ENCODE measurements around the gene HIPK3. TPM values are rescaled to one million over a fixed set of nuclear protein-coding genes. Genes with fewer than 3 reads are reported as not detected.
"Not testable (repeated sequence)": the region's sequence is repeated elsewhere in the genome, so short reads cannot be mapped to it uniquely, and the experiment has no call there.

The HIPK3 gene
- total RNA-seq, 1 experiment from 2014 or later = 30.5 TPM

DNA sequence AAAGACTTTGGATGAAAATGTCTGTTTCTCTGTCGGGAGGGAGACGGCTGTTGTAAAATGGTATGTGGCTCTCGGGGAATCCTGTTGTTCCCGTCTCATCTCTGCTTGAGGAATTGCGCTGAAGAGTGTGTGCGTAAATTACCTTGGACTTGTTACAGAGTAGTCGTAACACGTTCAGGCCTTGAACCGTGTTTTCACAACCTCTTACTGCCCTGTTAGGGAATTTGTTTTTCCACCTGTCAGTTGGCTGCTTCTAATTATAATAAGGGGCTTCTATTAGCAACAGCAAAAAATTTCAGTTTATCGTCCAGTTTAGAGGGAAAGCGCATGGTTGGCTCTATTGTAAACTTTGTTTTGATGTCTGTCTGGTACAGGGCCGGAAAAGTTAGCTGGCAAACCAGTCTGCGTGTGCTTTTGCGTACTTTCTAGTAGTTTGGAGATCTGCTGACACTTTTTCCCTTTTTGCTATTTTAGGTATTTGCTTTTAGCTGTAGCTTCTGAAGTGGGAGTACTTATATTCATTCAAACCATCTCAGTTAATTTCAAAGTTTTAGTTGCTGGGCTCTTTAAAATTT lies 1.5 kb downstream of the HIPK3 start:
- no peak for DNase-seq (ENCODE audit: low read depth)

DNA sequence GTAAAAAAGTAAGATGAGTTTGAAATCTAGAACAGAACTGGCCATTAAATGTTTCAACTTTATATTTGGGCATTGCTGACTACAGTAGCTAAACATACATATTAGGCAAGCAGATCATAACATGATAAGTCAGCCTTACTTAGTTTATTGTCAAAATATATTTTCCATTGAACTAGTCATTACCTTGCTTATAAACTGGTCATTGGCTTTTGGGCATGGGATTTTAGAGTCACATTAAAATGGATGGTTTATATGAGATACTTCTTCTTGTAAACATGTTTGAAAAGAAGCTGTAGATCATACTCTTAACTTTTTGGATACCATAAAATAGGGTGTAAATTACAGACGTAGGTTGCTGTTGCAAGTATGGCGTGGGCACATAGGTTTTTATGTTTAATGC lies 2.7 kb downstream of the HIPK3 start:
- DNase-seq (ENCODE audit: low read depth) = no peak

DNA sequence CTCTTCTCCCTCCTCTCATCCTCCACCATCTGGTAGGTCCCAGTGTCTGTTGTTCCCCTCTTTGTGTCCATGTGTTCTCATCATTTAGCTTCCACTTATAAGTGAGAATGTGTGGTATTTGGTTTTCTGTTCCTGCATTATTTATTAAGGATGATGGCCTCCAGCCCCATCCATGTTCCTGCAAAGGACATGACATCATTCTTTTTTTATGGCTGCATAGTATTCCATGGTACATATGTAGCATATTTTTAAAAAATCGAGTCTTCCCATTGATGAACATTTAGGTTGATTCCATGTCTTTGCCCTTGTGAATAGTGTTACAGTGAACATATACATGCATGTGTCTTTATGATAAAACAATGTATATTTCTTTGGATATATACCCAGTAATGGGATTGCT lies 4.2 kb downstream of the HIPK3 start:
- DNase-seq (ENCODE audit: low read depth) = not testable (repeated sequence)

DNA sequence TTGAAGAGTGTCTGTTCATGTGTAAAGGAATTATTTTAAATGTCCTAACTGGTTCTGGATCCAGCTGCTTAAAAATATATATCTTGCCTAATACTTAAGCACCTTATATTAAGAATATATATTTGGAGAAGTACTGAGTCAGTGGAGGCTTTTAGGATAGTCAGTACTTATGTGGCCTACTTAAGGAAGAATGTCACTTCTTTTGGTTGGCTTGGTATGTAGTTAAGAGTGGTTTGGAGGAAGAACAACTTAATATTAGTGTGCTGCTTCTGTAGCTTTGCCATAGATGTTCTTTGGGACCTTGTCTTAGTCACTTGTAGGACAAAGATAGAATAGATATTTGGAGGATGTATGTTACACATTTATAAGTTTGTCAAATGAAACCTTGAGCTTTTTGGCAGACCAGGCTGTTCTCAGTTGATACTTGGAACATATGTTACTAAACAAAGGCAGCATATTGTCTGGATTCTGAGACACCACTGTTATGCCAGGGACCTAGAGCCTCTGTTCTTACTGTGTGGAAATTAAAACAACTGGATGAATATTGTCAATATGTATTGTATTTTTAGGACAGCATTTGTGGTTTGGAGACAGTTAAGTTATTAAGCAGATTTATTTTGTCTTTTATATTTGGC lies 4.9 kb downstream of the HIPK3 start:
- DNase-seq (ENCODE audit: low read depth) = peak; percentile 3

DNA sequence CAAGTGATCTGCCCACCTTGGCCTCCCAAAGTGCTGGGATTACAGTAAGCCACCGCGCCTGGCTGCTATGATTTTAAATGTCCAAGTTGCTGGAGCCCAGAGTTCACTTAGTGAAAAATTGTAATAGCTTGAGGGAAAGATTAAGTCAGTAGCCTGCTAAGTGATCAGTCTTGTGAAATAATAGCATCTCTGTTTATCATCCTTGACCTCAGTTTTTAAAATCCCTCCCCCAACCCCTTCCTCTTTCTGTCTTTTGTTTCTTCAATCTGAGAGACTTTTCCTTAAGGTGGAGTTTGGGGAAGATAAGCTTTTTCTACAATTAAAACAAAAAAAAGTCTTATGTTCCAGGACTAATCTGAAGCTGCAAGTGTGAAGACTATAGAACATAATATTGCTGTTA lies 6.4 kb downstream of the HIPK3 start:
- DNase-seq (ENCODE audit: low read depth) = no peak

DNA sequence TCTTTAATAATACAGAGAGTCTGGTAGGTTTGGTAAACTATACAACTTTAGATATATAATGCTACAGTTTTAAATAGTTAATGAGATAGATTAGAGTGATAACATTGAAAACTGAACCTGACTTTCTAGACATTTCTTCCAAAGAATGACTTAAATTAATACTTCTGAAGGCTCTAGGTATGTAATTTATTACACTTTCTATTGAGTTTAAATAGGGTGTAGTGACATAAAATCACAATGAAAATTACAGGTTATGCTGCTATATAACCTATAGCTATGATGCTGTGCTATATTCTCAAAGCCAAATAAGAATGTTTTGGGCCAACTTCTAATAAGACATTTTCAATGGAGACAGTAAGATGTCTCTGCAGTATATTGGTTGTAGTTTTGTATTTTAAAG lies 7.7 kb downstream of the HIPK3 start:
- no peak for DNase-seq (ENCODE audit: low read depth)

DNA sequence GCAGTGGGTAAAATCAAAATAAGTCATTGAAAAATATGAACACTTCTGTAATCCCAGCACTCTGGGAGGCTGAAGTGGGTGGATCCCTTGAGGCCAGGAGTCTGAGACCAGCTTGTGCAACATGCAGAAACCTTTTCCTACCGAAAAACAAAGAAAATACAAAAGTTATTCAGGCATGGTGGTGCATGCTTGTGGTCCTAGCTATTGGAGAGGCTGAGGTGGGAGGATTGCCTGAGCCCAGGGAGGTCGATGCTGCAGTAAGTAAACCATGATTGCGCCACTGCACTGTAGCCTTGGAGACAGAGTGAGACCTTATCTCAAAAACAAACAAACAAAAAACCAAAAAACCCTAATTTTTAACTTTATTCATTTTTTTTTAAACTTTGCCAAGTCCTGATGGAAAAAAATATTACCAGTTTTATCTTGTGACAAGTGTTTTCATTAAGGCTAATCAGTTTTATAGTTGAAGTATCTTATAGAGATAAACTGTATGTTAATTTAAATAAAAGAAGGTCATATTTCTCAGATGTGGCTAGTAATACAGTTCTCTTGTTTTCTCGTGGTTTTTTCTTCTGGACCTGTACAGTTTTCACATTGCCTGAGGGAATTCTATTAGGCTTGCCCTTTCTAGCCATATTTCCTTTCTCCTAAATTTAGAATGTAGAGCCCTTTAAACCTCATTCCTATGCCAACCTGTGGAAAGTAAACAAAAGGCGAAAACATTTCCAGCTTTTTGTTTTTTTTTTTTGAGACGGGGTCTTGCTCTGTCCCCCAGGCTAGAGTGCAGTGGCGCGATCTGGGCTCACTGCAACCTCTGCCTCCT lies 9.4 kb downstream of the HIPK3 start:
- peak; percentile 48 for DNase-seq (ENCODE audit: low read depth)

DNA sequence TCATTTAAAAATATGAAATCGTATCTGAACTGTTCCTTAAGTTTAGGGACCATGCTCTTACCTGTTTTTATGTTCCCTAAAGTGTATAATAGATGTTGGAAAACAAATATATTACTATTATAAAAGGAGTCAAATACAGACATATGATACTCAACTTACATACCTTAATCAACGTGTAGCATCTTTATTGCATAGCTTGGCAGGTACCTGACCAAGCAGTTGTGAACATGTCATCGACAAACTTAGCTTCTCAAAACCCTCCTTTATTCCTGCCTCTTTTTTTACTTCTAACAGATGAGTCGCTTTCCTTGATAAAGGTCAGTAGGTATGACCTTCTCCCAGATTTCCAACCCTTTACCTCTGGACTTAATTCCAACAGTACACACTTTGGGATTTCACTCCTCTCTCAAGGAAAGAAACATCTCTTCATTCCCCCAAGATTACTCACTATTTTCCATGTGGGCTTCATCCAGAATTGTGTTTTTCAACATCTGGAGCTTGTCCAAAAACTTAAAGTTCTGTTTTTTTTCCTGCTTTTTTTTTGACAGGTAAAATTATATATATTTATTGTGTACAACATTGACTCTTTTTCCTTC lies 11.9 kb downstream of the HIPK3 start:
- peak; percentile 11 for DNase-seq (ENCODE audit: low read depth)

DNA sequence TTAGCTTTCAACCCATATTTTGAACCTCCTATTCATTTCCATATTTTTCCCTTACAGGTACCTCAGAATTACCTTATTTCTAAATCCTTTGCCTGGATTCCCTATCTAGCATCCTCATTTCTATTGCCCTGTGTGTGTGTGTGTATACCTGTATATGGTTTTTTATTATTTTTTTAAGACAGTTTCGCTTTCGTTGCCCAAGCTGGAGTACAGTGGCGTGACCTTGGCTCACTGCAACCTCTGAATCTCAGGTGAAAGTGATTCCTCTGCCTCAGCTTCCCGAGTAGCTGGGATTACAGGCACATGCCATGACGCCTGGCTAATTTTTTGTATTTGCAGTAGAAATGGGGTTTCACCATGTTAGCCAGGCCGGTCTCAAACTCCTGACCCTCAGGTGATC lies 12.6 kb downstream of the HIPK3 start:
- no peak for DNase-seq (ENCODE audit: low read depth)

DNA sequence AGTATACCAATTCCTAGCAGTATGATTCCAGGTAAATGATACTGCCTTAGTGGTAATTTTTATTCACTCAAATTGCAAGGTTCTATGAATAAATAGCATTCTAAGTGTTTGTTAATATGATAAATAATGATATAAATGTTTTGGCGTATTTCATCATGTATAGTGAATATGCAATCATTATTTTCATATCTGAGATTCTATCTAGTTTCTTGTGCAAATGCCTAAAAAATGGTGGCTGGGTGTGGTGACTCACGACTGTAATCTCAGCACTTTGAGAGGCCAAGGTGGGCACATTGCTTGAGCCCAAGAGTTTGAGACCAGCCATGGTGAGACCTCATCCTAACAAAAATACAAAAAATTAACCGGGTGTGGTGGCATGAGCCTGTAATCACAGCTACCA lies 13.9 kb downstream of the HIPK3 start:
- DNase-seq (ENCODE audit: low read depth) = no peak

DNA sequence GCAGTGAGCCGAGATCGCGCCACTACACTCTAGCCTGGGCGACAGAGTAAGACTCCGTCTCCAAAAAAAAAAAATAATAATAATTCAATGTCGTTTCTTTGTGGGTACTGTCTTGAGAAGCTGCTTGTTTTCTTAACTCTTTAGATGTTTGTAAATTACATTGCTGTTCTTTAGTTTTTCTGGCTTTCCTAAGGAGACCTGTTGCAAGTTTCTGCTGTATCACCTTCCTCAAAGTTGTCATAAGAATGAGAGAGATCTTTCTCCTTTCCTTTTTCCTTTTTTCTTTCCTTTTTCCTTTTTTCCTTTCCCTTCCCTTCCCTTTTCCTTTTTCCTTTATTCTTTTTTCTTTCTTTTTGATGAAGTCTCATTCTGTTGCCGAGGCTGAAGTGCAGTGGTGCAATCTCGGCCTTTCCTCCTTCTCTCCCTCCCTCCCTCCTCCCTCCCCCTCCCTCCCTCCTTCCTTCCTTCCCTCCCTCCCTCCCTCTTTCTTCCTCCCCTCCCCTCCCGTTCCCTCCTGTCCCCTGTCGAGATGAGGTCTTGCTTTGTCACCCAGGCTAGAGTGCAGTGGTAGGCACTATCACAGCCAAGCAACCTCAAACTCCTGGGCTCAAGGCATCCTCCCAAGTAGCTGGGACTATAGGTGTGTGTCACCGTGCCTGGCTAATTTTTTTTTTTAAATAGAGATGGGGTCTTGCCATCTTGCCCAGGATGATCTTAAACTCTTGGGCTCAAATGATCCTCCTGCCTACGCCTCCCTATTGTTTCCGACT lies 15.3 kb downstream of the HIPK3 start:
- DNase-seq (ENCODE audit: low read depth) = no peak

DNA sequence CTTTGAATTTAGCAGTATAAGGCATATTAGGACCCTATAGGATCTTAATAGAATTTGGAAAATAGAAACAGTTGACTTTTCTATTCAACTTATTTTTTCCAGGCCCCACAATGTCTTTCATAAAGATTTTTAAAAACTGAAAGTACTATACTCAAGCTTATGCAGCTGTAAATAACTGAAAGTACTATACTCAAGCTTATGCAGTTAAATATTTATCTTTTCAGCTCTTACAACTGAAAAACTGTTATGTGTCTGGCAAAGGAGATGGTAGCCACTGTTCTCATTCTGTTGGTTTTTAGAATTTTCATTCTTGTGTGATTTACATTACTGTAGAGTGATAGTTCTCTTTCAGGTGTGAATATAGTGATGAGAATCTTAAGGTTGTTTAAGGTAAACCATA lies 16.5 kb downstream of the HIPK3 start:
- no peak for DNase-seq (ENCODE audit: low read depth)

DNA sequence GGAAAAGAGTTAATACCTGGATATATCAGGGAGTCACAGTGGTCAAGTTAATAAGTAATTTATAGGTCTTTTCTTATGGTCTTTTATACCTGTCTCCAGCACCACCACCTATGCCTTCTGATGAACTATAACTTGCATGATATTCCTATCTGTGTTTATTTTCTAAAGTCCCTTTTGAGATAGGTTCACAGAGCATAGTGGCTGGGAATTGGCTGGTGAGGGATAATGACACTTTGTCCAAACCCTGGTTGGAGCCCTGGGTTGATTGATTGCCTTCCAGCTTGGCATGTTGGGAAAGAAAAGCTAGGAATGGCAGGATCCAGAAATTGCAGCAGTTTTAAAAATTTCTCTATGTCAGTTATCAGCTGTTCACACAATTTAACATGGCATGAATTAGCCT lies 23.2 kb downstream of the HIPK3 start:
- DNase-seq (ENCODE audit: low read depth) = no peak

DNA sequence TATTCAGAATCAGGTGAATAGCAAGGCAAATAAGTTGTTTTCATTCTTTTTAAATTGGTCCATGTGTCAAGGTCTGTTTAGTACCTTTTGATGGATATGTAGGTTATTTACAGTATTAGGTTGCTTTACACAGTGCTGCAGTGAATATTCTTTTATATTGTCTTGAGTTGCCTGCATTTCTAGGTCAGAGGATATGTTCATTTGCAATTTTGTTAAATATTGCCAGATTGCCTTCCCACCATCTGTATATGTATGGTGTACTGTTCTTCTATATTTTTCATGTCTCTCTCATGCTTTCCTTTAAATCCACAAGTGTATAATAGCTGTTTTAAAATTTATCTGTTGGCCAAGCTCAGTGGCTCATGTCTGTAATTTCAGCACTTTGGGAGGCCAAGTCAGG lies 24.6 kb downstream of the HIPK3 start:
- DNase-seq (ENCODE audit: low read depth) = no peak

DNA sequence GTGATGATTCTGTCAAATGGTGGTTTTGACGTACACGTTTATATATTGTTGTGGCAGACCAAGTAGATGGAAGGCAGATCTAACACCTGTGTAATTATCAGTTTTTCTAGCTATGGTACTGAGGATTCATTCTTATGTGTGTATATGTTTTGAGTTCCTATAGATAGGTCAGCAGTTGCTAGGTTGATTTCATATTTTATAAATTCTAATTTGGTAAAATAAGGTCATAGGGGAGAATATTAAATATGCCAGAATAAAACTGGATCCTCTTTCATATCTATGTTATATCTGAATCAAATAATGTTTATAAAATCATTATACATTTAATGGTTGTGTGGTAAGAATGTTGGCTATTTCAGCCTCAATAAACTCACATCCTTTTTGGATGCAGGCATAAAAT lies 27.6 kb downstream of the HIPK3 start:
- no peak for DNase-seq (ENCODE audit: low read depth)

DNA sequence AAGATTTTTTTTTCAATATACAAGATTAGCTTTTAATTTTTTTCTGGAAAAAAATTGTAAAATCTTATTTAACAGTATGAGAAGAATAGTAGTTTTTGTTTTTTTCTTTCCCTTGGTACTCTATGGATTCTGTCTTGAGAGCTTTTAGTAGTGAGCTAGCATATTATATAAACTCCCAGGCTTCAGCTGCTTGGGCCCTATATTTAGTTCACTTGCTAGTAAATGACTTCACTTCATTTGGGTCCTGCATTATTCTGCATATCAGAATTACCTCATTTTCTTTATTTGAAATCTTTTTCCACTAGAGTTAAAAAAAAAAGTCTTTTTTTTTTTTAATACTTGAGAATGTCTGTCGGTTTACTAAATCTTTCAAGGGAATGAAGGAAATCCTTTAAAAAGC lies 33.1 kb downstream of the HIPK3 start:
- no peak for DNase-seq (ENCODE audit: low read depth)

DNA sequence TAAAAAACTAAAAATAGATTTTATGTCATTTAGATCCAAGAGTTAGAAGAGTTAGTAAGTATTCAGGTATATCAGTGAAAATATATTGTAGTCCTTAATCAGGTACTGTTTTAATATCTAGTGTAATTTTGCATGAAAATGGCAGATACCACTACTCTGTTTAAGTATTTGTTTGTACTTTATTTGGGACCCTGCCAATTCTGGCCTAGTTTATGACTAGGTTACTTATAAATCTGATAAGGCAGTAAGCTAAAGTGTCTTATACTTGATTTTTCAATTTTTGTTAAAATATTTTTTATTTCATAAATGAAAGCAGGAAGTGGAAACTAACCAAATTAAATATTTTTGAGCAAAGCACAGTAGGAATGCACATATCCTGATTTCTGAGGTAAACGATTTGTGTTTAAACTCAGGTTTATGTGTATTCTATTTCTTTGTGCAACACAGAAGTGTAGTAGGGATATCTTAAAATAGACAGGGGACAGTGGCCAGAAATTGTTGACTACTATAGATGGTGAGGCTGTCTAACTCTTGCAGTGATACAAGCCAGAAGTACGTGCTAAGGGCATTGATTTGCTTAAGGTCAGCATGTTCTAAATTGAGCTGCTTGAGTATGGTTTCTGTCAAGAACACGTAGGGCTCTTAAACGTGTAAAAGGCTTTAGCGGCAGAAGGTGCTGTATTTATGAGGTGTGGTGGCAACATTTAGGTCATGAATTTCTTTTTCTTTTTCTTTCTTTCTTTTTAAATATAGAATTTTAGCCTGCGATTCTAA lies 34.0 kb downstream of the HIPK3 start:
- DNase-seq (ENCODE audit: low read depth) = no peak

DNA sequence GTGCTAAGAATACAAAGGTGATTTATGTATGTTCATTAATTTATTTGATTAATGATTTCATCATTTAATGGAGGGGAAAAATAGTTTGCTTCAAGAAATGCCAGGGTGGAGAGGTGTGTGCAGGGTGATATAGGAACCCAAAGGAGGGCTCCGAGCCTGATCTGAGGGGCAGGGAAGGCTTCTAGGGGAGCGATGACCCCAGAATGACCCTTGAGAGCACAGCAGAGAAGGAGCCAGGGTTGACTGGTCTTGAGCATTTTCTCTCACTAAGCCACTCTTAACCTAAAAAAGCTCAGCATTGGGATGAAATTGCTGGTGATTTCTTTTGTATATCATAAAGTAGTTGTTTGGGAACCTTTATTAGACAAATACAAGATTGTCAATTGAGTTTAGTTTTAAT lies 35.1 kb downstream of the HIPK3 start:
- no peak for DNase-seq (ENCODE audit: low read depth)

DNA sequence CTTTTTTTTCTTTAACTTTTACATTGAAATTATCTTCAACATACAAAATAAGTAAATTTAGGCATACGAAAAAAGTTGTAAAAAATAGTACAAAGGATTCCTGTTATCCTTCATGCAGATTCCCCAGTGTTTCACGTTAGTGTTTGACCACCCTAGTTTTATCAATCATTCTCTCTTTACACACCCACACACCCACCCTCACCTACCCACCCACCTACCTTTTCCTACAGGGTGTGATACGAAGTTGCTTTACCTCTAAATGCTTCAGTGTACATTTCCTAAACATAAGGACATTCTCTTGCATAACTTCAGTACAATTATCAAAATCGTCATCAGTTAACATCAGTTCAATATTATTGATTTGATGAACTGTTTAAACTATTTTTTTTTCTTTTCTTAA lies 37.0 kb downstream of the HIPK3 start:
- no peak for DNase-seq (ENCODE audit: low read depth)

DNA sequence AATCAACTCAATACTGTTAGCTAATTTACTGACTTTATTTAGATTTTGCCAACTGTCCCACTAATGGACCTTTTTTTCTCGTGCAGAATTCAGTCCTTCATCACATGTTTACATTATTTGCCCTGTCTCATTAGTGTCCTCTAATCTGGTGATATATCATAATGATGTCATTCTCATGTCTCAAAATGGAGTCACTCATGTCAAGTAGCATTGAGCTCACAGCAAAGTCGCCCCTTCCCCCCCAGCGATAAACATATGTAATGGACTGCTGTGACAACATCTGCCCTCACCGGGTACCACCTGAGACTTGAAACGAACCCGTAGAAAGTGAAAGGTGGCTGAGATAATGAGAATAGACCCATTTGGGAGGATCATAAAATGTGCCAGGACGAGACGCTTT lies 37.6 kb downstream of the HIPK3 start:
- DNase-seq (ENCODE audit: low read depth) = no peak

DNA sequence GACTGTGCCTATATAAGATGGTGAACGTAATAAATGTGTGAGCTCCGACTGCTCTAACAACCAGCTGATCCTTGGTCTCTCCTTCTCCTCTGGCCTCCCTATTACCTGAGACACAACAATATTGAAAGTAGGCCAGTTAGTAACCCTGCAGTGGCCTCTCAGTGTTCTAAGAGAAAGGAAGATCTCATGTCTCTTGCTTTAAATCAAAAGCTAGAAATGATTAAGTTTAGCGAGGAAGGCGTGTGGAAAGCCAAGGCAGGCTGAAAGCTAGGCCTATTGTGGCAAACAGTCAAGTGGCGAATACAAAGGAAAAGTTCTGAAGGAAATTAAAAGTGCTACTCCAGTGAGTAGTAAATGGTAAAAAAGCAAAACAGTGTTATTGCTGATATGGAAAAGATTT lies 39.5 kb downstream of the HIPK3 start:
- no peak for DNase-seq (ENCODE audit: low read depth)
